CD14-positive monocyte (primary cell): ENCODE results near the gene GREB1L. TPM values are rescaled to one million over a fixed set of nuclear protein-coding genes. Genes with fewer than 3 reads are reported as not detected.
"Not testable (repeated sequence)": the region's sequence is repeated elsewhere in the genome, so short reads cannot be mapped to it uniquely, and the experiment has no call there.

Experiments
- DNase-seq, 3 donors: peaks; one replicate each; pipeline ENCODE4 v3.0.0-alpha.2; 2011 to 2022
- H2AFZ ChIP-seq: 2 replicates; pipeline ENCODE4 v1.6.0; 2012; ENCODE audit warnings: mild to moderate bottlenecking, low read depth, low read length, inconsistent platforms; ENCODE audit not compliant: insufficient read depth, poor library complexity, severe bottlenecking
- H3K27ac ChIP-seq, 2 donors: 1 replicate in 1 of 2; 2 replicates in 1 of 2; pipeline ENCODE4 v1.5.1; 2012 to 2013; ENCODE audit warnings: low read length in 2 of 2, control low read depth in 1 of 2, inconsistent platforms in 1 of 2, low read depth in 1 of 2, mild to moderate bottlenecking in 1 of 2
- H3K27me3 ChIP-seq, 2 donors: one replicate each; pipeline versions ENCODE4 v1.6.0 to v1.6.1; 2011 to 2013; ENCODE audit warnings: low read length in 2 of 2; ENCODE audit not compliant: control insufficient read depth in 2 of 2, insufficient read depth in 2 of 2
- H3K36me3 ChIP-seq, 2 donors: replicated peaks in 1 of 2; 1 replicate in 1 of 2; 2 replicates in 1 of 2; pipeline versions ENCODE4 v1.5.1 to v1.6.1; 2012 to 2013; ENCODE audit warnings: low read length in 2 of 2, control low read depth in 1 of 2, inconsistent platforms in 1 of 2, mild to moderate bottlenecking in 1 of 2; ENCODE audit not compliant: insufficient read depth in 2 of 2, control insufficient read depth in 1 of 2
- H3K4me1 ChIP-seq, 2 donors: 1 replicate in 1 of 2; 2 replicates in 1 of 2; pipeline versions ENCODE4 v1.5.1 to v1.6.1; 2012 to 2013; ENCODE audit warnings: low read length in 2 of 2, control low read depth in 1 of 2, inconsistent platforms in 1 of 2, mild to moderate bottlenecking in 1 of 2, moderate library complexity in 1 of 2; ENCODE audit not compliant: insufficient read depth in 2 of 2, control insufficient read depth in 1 of 2
- H3K4me2 ChIP-seq: replicated peaks from 2 replicates; pipeline ENCODE3; 2012; ENCODE audit warnings: low read length, moderate library complexity, mild to moderate bottlenecking; ENCODE audit not compliant: poor library complexity, severe bottlenecking; ENCODE audit errors: extremely low read depth
- H3K4me3 ChIP-seq, 3 experiments: fragments of 200-600 bp in 1 of 3; sonication (generic) in 1 of 3; replicated peaks in 1 of 3; 1 replicate in 2 of 3; 2 replicates in 1 of 3; pipeline ENCODE4 v1.5.1; 2011 to 2013; ENCODE audit warnings: low read length in 3 of 3, mild to moderate bottlenecking in 3 of 3, control low read depth in 2 of 3, low read depth in 2 of 3, inconsistent platforms in 1 of 3, moderate library complexity in 1 of 3
- H3K79me2 ChIP-seq: 2 replicates; pipeline ENCODE4 v1.6.0; 2012; ENCODE audit warnings: mild to moderate bottlenecking, control low read depth, inconsistent platforms, low read length, moderate library complexity; ENCODE audit not compliant: insufficient read depth
- H3K9ac ChIP-seq: 2 replicates; pipeline ENCODE4 v1.6.0; 2017; ENCODE audit warnings: low read length, mild to moderate bottlenecking; ENCODE audit not compliant: insufficient read depth, poor library complexity, severe bottlenecking
- H3K9me3 ChIP-seq, 2 donors: replicated peaks in 1 of 2; 1 replicate in 1 of 2; 2 replicates in 1 of 2; pipeline versions ENCODE4 v1.5.1 to v1.6.1; 2012 to 2013; ENCODE audit warnings: low read length in 2 of 2, control low read depth in 1 of 2; ENCODE audit not compliant: control insufficient read depth in 1 of 2, insufficient read depth in 1 of 2
- H4K20me1 ChIP-seq: 2 replicates; pipeline ENCODE4 v1.6.0; 2012; ENCODE audit warnings: mild to moderate bottlenecking, low read length, control low read depth, moderate library complexity; ENCODE audit not compliant: insufficient read depth
- H3K27ac Mint-ChIP-seq, 7 donors: one replicate each; pipeline ENCODE4 v1.8.0; 2020; ENCODE audit warnings: mild to moderate bottlenecking in 7 of 7, mixed read lengths in 7 of 7, moderate library complexity in 6 of 7, inconsistent platforms in 2 of 7
- H3K27me3 Mint-ChIP-seq, 3 donors: one replicate each; pipeline ENCODE4 v1.8.0; 2021 to 2022; ENCODE audit warnings: low read depth in 3 of 3, mild to moderate bottlenecking in 3 of 3, mixed read lengths in 3 of 3, moderate library complexity in 3 of 3, inconsistent platforms in 1 of 3
- H3K36me3 Mint-ChIP-seq, 2 donors: one replicate each; pipeline ENCODE4 v1.8.0; 2020; ENCODE audit warnings: mixed read lengths in 2 of 2, inconsistent platforms in 1 of 2, mild to moderate bottlenecking in 1 of 2
- H3K4me1 Mint-ChIP-seq: one replicate; pipeline ENCODE4 v1.8.0; 2020; ENCODE audit warnings: mild to moderate bottlenecking, mixed read lengths
- H3K4me3 Mint-ChIP-seq, 2 donors: one replicate each; pipeline ENCODE4 v1.8.0; 2020; ENCODE audit warnings: mild to moderate bottlenecking in 2 of 2, mixed read lengths in 2 of 2, moderate library complexity in 1 of 2
- H3K9me3 Mint-ChIP-seq, 7 donors: one replicate each; pipeline ENCODE4 v1.8.0; 2020 to 2022; ENCODE audit warnings: mixed read lengths in 7 of 7, mild to moderate bottlenecking in 6 of 7, moderate library complexity in 6 of 7, inconsistent platforms in 2 of 7
- WGBS: methylation state at CpG from one replicate; pipeline ENCODE4 v1.1.5; 2013; ENCODE audit warnings: missing lambda C conversion rate; ENCODE audit not compliant: insufficient coverage; 5-methylcytosine and 5-hydroxymethylcytosine counted together
- intact Hi-C, 2 donors: fragments of 100-400 bp; cut with micrococcal nuclease; formaldehyde crosslinking; loops; one replicate each; pipeline versions ENCODE4 v1.15.0 to v1.15.1; 2023
- polyA plus RNA-seq, 3 donors: library from polyadenylated mRNA; depleted of rRNA in 1 of 3; unstranded in 2 of 3; stranded (reverse) in 1 of 3; fragments of 300-500 nt in 2 of 3; fragments of >200 nt in 1 of 3; fragmentation: Illumina TruSeq in 2 of 3; gene quantifications; 1 replicate in 2 of 3; 2 replicates in 1 of 3; pipeline ENCODE4 v1.2.3, GENCODE V29; 2012 to 2021
- TF ChIP-seq, protein P1 (sequence below): fragments of 200-600 bp; IDR thresholded peaks from one replicate; pipeline ENCODE4 v1.8.0; 2022; ENCODE audit warnings: antibody characterized with exemption, mild to moderate bottlenecking

The GREB1L gene
- polyA plus RNA-seq, 3 donors = 0.02 to 0.03 TPM; not detected in 1

DNA sequence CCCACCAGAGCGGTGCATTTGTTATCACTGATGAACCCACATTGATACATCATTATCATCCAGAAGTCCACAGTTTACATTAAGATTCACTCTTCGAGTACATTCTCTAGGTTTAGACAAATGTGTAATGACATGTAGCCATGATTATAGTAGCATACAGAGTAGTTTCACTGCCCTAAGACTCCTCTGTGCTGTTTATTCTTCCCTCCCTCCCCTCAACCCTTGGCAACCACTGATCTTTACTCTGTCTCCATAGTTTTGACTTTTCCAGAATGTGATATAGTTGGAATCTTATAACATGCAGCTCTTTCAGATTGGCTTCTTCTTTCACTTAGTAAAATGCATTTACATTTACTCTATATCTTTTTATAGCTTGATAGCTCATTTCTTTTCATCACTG, 31.2 kb upstream of the GREB1L start:
- WGBS = no CpG with 5 or more reads among the region's 2 CpGs
- intact Hi-C loops = no loop called here
- H3K9ac ChIP-seq = no peak overlapping the region
- no peaks in the 10 kb centered on the region for H3K4me1 ChIP-seq
- peaks cover 7 to 12% (median 8%) of the 10 kb centered on the region in 3 donors for H3K27me3 Mint-ChIP-seq
- H3K4me1 Mint-ChIP-seq = peaks cover 4% of the 10 kb centered on the region
- H3K9me3 Mint-ChIP-seq = peaks cover 0 to 5% (median 1%) of the 10 kb centered on the region in 7 donors
- no peaks in the 10 kb centered on the region for H3K9me3 ChIP-seq
- H3K27me3 ChIP-seq = no peaks in the 10 kb centered on the region
- no peak overlapping the region for H3K4me2 ChIP-seq
- H2AFZ ChIP-seq = no peak overlapping the region
- no peaks in the 10 kb centered on the region for H3K79me2 ChIP-seq
- no peak overlapping the region for H3K4me3 Mint-ChIP-seq
- H4K20me1 ChIP-seq = no peaks in the 10 kb centered on the region
- no peaks in the 10 kb centered on the region for H3K36me3 ChIP-seq
- H3K27ac ChIP-seq = no peak overlapping the region
- TF ChIP-seq, protein P1, sequence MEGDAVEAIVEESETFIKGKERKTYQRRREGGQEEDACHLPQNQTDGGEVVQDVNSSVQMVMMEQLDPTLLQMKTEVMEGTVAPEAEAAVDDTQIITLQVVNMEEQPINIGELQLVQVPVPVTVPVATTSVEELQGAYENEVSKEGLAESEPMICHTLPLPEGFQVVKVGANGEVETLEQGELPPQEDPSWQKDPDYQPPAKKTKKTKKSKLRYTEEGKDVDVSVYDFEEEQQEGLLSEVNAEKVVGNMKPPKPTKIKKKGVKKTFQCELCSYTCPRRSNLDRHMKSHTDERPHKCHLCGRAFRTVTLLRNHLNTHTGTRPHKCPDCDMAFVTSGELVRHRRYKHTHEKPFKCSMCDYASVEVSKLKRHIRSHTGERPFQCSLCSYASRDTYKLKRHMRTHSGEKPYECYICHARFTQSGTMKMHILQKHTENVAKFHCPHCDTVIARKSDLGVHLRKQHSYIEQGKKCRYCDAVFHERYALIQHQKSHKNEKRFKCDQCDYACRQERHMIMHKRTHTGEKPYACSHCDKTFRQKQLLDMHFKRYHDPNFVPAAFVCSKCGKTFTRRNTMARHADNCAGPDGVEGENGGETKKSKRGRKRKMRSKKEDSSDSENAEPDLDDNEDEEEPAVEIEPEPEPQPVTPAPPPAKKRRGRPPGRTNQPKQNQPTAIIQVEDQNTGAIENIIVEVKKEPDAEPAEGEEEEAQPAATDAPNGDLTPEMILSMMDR = no peak
- H3K36me3 Mint-ChIP-seq = no peaks in the 10 kb centered on the region
- no peak overlapping the region for H3K4me3 ChIP-seq
- H3K27ac Mint-ChIP-seq = no peak overlapping the region
- DNase-seq = no peak

DNA sequence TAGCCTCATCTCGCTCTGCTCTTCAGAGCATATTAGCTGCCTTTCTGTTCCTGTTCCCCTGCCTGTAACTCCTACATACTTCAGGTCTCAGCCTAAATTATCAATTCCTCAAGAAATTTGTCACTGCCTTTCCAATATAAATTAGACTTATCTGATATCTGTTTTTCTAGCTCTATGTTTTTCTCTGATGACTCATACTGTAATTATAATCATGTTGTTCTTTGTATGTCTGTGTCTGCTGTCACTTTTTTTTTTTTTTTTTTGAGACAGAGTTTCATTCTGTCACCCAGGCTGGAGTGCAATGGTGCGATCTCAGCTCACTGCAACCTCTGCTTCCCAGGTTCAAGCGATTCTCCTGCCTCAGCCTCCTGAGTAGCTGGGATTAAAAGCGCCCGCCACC, 27.6 kb upstream of the GREB1L start:
- H3K36me3 Mint-ChIP-seq, H3K4me1 Mint-ChIP-seq, H3K9me3 Mint-ChIP-seq, H4K20me1 ChIP-seq, H3K27ac ChIP-seq, H3K9ac ChIP-seq, H3K4me3 ChIP-seq, H3K79me2 ChIP-seq, H3K27ac Mint-ChIP-seq, H3K4me3 Mint-ChIP-seq, H3K4me1 ChIP-seq, H3K9me3 ChIP-seq, H3K27me3 ChIP-seq, H3K36me3 ChIP-seq, H2AFZ ChIP-seq, DNase-seq, intact Hi-C loops, H3K4me2 ChIP-seq: not testable (repeated sequence)
- peaks cover 6 to 17% (median 10%) of the 10 kb centered on the region in 3 donors for H3K27me3 Mint-ChIP-seq
- 100% methylated on average over 1 of the region's 5 CpGs for WGBS
